ENCODE measurements around the gene ZDHHC14.

Gene ZDHHC14

DNA sequence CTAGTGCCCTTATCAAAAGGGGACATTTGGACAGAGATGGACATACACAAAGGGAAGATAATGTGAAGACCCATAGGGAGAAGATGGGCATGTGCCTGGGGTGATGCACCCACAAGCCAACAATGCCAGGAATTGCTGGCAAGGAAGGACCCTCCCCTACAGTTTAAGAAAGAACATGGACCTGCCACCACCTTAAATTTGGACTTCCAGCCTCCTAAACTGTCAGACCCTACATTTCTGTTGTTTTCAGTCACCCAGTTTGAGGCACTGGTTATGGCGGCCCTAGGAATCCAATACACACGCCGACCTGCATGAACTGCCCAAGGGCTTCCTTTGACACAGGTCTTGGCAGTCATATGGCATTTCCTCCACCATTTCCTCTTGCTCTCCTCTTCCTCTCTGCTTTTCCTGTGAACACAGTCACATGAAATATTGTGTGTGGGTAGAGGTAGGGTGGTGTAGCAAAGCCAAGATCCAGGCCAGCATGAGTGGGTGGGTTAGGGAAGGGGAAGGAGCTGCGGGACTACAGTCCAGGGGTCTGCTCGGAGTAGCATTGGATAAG, 115.6 kb downstream of the ZDHHC14 start:
- DNase-seq, result no peak

DNA sequence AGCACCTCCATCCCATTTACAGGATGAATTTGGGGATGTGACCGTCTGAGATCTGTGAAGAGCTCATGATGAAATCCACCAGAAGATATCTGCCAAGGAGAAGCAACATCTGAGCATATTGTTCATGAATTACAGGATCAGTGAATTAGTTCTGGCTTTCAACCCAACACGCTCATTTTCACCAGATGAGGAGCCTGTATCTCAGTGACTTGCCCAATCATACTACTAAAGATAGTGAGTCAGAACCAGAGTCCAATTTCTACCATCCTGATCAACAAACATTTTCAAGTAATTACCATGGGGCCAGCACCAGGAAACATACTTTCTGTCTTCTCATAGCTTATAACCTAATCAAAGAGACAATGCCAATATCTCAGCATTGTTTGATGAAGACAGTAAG, 116.6 kb downstream of the ZDHHC14 start:
- DNase-seq, result no peak

DNA sequence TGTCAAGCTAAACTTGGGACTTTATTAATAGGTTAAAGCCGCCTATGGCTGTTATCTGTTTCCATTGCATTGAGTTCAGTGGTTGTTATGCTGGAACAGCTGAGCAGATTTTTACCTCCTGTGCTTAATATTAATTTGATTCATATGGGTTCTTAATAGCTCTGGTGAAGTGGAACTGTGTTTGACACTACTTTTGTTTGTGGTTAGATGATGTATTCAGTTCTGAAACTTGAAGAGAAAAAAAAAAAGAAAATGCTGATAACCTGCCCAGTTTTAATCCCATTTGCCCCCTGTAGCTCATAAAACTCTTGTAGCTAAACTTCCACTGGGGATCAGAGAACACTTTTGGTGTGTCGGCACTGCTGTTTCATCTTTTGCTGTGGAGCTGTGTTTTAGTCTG, 117.8 kb downstream of the ZDHHC14 start:
- DNase-seq, result no peak

DNA sequence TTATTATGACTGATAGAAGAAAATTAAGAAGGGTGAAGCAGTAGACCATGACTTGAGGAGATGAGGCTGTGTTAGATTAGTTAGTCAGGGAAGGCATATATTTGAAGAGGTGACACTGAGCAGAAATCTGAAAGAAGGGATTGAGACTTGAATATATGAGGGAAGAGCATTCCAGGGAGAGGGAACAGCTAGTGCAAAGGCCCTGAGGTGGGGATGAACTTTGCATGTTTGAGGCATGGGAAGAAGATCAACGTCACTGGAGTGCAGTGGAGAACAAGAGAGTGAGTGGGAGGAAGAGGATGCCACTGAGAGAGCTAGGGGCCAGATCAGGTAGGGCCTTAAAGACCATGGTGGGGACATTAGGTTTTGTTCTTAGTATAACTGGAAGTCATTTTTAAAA, 119.0 kb downstream of the ZDHHC14 start:
- no peak for DNase-seq

DNA sequence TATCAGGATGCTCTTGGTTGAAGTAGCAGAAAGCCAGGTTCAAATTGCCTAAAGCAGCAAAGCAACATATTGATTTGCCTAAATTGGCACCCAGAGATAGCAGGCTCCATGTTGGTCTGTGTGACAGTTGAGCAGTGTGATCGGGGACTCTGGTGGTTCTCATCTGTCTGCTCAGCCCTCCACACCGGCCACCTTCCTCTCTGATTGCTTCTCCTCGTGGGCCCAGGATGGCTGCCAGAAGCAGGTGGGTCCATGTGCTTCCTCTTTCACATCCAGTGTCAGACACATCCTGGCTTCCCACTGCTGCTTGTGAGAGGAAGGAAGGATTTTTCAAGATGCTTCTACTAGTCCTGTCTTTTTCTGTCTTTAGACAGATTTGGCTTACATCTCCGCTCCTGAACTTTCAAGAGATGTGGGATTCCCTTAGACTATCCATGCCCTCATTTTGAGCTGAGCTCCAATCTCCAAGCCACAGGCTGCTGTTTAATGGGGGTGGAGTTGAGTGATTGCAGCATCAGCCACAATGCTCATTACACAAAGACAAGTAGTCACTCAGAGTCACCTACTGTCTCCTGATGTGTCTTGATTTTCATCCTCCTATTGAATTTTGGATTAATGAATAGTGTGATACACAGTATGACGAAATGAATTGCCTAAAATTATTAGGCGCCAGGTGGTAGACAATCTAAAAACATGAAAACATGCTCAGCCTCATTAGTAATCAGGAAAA, 122.2 kb downstream of the ZDHHC14 start:
- no peak for DNase-seq

- no peak for DNase-seq
Observed at GRCh38 chr6:157505912-157506491, 125.0 kb downstream of the ZDHHC14 start.

DNA sequence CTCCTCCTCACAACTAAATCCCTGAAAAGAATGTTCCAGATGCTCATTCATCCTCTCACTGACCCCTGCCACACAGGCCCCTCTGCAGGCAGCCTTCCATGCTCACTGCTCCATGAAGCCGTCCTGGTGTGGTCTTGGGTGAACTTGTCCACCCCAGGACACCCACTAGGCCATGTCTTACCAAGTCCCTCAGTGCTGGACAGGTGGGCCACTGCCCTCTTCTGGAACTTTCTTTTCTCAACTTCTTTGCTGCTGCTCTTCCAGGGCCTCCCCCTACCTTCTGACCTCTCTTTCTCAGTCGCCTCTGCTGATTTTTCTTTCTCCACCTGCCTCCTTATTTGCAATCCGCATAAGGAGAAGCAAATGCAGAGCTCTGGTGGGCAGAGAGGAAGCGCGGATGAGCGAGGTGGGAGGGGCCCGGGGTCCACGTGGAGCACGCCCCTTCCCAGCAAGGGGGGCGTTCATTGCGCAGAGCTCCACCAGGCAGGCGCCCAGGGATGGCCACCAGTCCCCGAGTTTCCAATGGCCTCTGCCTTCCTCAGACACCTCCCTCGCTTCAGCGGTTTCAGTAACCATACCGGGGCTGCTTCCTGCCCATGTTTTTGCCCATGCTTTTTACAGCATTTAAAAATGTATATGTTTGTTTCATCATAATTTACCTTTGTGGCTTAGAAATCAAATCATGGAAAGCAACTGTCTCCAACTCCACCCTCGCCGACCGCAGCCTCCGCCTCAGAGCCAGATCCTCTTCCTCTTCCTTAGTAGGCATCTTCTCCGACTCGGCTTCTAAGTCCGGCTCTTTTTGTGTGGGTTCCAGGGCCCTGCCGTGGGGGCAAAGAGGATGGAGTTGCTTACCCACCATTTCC, 129.6 kb downstream of the ZDHHC14 start:
- DNase-seq, result no peak

- DNase-seq, result no peak
Observed at GRCh38 chr6:157511682-157512381, 130.8 kb downstream of the ZDHHC14 start.

DNA sequence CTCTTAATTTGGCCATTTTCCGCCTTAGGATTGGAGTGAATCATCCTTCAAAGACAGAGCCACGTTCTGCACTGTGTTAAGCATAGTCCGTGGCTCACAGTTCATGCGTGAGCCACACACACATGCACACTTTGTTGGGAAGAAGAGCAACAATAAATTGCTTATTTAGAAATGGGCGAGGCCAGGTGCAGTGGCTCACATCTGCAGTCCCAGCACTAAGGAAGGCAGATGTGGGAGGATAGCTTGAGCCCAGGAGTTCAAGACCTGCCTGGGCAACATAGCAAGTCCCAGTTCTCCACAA, 131.3 kb downstream of the ZDHHC14 start:
- no peak for DNase-seq

- DNase-seq, result no peak
Observed at GRCh38 chr6:157513004-157513603, 132.1 kb downstream of the ZDHHC14 start.

GRCh38 chr6:157513619-157514485, 132.9 kb downstream of the ZDHHC14 start:
- DNase-seq, result no peak

DNA sequence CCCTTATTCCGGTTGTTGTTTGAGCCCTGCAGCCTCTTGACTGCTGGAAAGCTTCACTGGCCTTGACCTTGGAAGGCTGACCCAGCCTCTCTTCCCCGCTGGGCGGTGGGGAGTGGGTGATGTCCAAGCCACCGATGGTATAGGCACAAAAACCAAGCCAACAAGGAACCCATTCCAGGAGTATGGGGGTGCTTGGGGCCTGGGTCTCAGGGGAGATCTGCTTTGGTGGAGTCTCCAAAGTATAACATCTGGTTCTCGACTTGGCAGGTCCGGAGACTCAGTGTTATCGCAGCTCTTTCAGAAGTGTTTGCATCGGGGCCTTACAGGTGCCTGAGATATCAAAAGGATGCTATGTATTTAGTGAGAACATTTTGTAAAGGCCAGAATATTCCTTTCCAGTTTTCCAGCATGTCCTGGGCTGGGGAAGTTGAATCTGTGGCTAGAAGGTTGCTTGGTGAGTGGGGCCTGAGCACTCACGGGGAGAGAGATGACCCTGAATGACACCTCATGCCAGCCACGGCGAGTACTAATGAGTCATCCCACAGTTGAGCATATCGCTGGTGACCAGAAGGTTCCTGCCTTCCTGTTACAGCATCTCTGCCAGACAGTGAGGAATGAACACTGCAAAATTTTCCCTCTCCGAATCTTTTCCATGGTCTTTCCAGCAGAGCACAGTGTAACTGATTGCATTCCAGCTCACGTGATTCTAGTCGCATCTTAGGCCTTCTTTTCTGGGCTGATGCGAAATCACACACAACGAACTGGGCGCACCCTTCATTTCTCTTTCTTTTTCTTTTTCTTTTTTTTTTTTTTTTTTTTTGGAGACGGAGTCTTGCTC, 133.9 kb downstream of the ZDHHC14 start:
- DNase-seq, result no peak

- no peak for DNase-seq
Observed at GRCh38 chr6:157516319-157517026, 135.5 kb downstream of the ZDHHC14 start.

DNA sequence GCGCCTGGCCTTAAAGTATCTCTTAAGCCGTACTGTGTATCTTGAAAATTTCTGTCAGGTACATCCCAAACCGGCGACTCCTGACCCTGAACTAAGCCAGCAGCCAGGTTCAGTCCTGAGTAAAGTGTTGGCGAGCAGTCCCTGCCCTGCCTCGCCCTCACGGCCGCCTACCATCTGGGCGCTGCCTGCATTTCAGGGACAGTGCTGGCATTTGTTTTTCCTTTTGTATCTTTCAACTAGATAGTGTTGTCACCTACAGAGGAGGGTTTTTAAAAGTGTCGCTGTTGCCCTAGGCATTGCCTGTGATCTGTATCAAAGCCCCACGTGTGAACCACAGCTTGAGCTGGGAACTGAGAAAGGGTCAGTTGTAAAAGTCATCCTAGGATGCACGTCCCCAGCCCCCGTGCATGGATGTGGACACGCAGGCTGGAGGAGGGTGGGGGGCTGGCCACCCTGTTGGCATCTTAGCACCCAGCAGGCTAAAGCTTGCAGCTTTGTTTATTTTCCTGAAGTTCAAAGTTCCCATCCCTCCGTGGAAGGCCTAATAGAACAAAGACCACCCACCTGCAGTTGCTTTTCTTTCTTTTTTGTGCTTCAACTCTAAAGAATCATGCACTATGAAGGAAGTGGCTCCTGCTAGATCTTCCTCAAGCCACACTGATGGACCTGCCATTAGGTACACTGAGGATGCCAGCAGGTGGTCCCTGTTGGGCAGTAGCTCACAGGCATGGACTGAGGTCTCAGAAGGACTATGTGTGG, 136.8 kb downstream of the ZDHHC14 start:
- no peak for DNase-seq

DNA sequence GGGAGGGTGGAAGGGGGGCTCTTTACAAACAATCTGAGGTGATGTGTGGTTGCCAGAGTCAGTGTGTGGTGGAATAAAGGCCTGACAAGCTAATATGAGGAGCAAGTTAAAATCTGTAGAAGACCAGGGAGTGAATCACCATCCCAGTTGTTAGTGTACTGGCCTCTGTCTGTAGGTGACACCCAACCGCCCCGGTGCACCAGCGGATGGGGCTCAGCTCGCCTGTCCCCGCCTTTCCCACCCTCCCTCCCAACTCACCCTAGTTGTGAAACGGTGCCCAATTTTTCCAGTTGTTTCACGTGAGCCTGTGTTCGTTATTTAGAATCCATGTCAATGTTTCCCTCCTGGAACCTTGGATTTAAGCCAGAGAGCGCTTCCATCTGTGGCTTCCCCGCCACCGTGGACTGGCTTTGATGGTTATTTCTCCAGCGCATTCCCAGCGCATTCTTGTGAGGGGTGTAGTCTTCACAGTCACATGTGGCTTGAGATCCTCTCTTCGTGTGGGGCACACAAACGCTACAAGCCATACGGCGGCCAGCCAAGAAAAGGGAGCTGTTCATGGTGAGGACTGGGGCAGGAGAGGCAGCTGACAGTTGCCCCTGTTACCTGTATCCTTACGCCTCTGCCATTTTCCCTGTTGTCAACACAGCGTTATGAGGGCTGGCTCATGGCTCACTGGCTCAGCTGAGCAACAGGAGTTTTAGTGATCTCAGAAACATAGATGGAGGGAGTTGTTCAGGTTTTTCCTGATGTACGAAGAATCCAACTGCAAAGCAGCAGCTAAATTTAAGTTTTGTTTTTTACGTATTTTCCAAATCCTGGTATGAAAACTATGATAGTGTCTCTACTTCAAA, 137.6 kb downstream of the ZDHHC14 start:
- no peak for DNase-seq

DNA sequence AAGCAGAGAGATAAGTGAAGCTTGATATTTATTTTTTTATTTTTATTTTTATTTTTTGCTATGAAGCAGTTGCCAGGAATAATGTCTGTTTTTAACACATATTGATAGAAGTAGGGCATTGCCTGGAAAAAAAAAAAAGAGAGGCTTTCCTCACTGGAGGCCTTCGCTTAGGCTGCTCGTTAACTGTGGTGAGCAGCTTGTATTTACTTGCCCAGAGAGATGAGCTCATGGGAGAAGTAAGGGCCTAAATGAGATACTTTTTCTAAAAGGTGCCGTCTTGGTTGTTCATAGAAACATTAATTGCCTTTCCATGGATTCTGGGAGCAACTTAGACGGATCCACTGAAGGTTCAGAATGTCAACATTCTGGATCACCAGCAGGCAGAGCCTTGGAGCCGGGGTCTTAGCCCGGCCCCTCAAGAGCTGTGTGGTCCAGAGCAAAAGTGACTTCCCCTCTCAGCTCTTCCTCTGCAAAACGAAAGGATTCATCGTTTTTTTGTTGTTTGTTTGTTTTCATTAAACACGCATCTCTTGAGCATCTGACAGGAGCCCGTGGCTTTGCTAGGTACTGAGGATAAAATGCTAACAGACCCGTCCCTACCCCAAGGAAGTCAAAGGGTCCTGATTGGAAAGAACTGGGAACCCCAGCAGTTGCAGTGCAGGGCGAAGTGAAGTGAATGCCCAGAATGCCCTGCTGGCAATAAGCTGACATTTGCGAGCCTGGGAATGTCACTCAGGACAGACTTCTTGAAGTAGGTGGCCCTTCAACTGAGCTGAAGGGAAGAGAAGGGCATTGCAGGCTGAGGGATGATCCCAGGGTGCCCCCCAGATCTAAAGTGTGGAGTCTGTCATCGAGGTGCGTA, 138.5 kb downstream of the ZDHHC14 start:
- DNase-seq, result no peak

GRCh38 chr6:157520117-157520406, 139.1 kb downstream of the ZDHHC14 start:
- DNase-seq, result no peak
